ENCODE data around the gene OBP2B. TPM values are rescaled to one million over a fixed set of nuclear protein-coding genes. Genes with fewer than 3 reads are reported as not detected.

OBP2B gene
- polyA plus RNA-seq, 1 donor from 2014 or later, result not detected

DNA sequence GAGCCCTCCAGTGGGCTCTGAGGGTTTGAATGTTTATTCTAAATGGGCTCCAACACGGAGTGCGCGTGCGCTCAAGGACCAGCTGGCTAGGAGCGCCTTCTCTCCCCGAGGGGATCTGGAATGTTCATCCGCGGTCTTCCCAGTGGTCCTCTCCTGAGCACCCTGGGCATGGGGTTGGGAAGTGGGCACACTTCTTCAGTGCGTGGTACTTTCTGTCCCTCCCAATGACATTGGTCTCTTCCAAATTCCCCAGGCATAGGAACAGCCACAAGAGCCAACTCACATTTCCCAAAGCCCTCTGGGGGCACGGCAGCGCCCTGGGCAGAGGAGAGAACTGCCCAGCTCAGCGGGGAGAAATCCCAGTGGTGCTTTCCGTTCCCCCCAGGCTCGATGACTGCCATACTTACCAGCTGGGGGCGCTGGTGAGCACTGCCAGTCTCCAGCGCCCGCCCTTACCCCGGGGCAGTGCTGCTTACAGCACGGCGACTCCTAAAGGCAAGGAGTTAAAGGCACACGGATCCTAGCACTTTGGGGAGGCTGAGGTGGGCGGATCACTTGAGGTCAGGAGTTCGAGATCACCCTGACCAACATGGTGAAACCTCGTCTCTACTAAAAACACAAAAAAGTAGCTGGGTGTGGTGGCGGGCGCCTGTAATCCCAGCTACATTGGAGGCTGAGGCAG, 29.9 kb upstream of the OBP2B start:
- Histone ChIP-seq H2AFZ (ENCODE audit: low read depth, low read length) (no peak overlapping the region), H3F3A (ENCODE audit: insufficient read depth, low read length, poor library complexity, severe bottlenecking) (no peaks in the 10 kb centered on the region), H3K4me3 (ENCODE audit: low read length) (no peak overlapping the region), H3K27ac (ENCODE audit: low read length) (no peak overlapping the region), H3K36me3 (ENCODE audit: insufficient read depth, low read length) (no peaks in the 10 kb centered on the region), H3K9me2 (ENCODE audit: insufficient read depth, low read length) (no peaks in the 10 kb centered on the region), H3K27me3 (ENCODE audit: insufficient read depth, low read depth, low read length) (no peaks in the 10 kb centered on the region), H3K79me2 (replicated peaks; ENCODE audit: insufficient read depth, low read length) (no peaks in the 10 kb centered on the region), H3K9ac (ENCODE audit: low read length) (no peak overlapping the region), H3K4me2 (ENCODE audit: low read length) (no peak overlapping the region), H4K20me1 (ENCODE audit: insufficient read depth) (no peaks in the 10 kb centered on the region), H3K9me3 (ENCODE audit: low read length) (no peaks in the 10 kb centered on the region)
- TF ChIP-seq CTCF (IDR thresholded peaks at IDR 0.05; ENCODE audit: poor library complexity, severe bottlenecking) (peak; percentile 33), SMC3 (conservative IDR thresholded peaks at IDR 0.05; ENCODE audit: poor library complexity) (no peak)

DNA sequence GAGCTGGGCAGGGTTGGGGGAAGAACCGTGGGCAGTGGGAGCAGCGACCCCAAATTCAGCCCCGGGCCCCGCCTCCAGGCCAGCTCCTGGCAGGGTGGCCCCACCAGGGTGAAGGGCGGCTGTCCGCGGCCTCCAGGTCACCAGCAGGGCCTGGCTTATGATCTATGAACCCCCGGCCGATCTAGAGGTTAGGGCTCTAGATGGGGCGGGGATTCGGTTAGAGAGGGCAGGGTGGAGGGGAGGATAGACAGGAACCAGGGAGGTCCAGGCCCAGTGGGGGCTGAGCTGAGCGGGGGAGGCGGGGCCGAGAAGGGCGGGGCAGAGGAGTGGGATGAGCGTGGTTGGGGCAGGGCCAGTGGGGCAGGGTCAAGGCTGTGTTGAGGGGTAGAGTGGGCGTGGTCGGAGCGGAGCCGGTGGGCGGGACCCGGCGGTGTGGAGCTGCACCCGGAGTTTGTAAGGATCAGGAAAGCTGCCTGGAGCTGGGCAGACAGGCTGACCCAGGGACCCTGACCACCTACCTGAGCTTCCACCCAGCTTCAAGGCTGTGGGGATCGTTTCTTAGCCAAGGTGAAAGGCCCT, 29.3 kb upstream of the OBP2B start:
- no peaks in the 10 kb centered on the region for H4K20me1 ChIP-seq (ENCODE audit: insufficient read depth)
- no peaks in the 10 kb centered on the region for H3K79me2 ChIP-seq (replicated peaks; ENCODE audit: insufficient read depth, low read length)
- TF ChIP-seq, protein P1, sequence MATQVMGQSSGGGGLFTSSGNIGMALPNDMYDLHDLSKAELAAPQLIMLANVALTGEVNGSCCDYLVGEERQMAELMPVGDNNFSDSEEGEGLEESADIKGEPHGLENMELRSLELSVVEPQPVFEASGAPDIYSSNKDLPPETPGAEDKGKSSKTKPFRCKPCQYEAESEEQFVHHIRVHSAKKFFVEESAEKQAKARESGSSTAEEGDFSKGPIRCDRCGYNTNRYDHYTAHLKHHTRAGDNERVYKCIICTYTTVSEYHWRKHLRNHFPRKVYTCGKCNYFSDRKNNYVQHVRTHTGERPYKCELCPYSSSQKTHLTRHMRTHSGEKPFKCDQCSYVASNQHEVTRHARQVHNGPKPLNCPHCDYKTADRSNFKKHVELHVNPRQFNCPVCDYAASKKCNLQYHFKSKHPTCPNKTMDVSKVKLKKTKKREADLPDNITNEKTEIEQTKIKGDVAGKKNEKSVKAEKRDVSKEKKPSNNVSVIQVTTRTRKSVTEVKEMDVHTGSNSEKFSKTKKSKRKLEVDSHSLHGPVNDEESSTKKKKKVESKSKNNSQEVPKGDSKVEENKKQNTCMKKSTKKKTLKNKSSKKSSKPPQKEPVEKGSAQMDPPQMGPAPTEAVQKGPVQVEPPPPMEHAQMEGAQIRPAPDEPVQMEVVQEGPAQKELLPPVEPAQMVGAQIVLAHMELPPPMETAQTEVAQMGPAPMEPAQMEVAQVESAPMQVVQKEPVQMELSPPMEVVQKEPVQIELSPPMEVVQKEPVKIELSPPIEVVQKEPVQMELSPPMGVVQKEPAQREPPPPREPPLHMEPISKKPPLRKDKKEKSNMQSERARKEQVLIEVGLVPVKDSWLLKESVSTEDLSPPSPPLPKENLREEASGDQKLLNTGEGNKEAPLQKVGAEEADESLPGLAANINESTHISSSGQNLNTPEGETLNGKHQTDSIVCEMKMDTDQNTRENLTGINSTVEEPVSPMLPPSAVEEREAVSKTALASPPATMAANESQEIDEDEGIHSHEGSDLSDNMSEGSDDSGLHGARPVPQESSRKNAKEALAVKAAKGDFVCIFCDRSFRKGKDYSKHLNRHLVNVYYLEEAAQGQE (IDR thresholded peaks at IDR 0.05; ENCODE audit: borderline replicate concordance), result no peak
- no peak for TF ChIP-seq MXI1 (conservative IDR thresholded peaks at IDR 0.05; ENCODE audit: poor library complexity, severe bottlenecking)
- TF ChIP-seq POLR2AphosphoS5 (IDR thresholded peaks at IDR 0.05), result no peak
- TF ChIP-seq EZH2 (IDR thresholded peaks at IDR 0.05; ENCODE audit: borderline replicate concordance, insufficient read depth, low read length, poor library complexity, severe bottlenecking), result no peak
- no peak for TF ChIP-seq CTCF (IDR thresholded peaks at IDR 0.05; ENCODE audit: poor library complexity, severe bottlenecking)
- TF ChIP-seq EP300 (conservative IDR thresholded peaks at IDR 0.05; ENCODE audit: poor library complexity, severe bottlenecking), result no peak
- TF ChIP-seq SMC3 (conservative IDR thresholded peaks at IDR 0.05; ENCODE audit: poor library complexity), result no peak
- H3K27me3 ChIP-seq (ENCODE audit: insufficient read depth, low read depth, low read length), result no peaks in the 10 kb centered on the region
- H3K36me3 ChIP-seq (ENCODE audit: insufficient read depth, low read length), result no peaks in the 10 kb centered on the region
- H3K9me2 ChIP-seq (ENCODE audit: insufficient read depth, low read length), result no peaks in the 10 kb centered on the region
- H3K27ac ChIP-seq (ENCODE audit: low read length), result no peak overlapping the region
- no peak overlapping the region for H3K9ac ChIP-seq (ENCODE audit: low read length)
- no peak overlapping the region for H3K4me2 ChIP-seq (ENCODE audit: low read length)
- H3F3A ChIP-seq (ENCODE audit: insufficient read depth, low read length, poor library complexity, severe bottlenecking), result no peaks in the 10 kb centered on the region
- H3K9me3 ChIP-seq (ENCODE audit: low read length), result no peaks in the 10 kb centered on the region
- no peak overlapping the region for H3K4me3 ChIP-seq (ENCODE audit: low read length)
- no peak overlapping the region for H2AFZ ChIP-seq (ENCODE audit: low read depth, low read length)

Data from neural cell (in vitro differentiated cells).